ENCODE measurements around the gene IL11.
A peak's percentile ranks its signal among the peaks of the same experiment; 100 is the strongest.
"Not testable (repeated sequence)": the region's sequence is repeated elsewhere in the genome, so short reads cannot be mapped to it uniquely, and the experiment has no call there.

Gene IL11

DNA sequence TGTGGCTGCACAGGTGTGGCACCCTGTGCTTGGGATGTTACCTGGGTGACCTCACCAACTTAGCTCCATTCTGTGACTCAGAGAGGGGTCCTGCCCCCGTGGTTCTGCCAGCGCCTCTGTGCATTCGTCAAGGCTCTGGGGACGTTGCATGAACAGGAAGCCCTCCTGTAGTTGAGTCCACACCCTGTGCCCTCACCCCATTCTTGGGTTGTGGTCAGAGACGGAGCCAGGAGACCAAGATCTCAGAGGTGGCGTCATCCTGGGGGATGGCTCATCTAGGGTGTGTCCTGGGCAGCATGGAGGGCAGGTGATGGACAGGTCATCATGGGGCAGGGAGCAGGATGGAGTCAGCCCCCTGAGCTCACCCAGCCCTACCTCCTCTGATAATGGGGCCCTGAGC is 18.2 kb downstream of the IL11 start:
- peak; percentile 67 for DNase-seq (ENCODE audit: low spot score)

DNA sequence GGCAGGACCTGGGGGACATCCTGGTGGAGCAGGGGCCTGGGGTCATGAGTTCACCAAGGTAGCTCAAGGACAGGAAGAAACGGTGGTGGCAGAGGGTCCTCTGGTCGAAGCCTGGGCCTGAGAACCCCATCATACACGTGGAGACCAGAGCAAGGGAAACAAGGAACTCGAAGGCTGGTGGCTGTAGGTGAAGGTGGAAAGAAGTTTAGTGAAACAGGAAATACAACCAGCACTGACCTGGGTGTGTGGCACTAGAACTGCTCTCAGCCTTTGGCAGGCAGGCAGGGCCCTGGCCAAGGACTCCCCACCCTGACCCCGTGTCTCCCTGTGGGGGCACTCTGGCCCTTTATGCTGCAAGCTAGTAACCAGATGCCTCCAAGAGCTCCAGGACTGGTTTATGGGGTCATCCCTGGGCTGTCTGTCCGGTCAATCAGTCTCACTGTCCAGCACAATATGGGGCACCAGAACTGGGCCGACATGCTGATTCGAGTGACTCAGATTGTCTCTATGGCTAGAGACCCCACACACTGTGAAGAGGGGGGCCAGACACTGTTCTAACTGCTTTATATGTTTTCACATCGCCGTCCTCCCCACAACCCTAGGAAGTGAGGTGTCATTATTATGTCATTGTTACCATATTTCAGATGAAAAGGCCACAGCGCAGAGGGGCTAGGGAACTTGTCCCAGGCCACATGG is 19.5 kb downstream of the IL11 start:
- no peak for DNase-seq (ENCODE audit: low spot score)

DNA sequence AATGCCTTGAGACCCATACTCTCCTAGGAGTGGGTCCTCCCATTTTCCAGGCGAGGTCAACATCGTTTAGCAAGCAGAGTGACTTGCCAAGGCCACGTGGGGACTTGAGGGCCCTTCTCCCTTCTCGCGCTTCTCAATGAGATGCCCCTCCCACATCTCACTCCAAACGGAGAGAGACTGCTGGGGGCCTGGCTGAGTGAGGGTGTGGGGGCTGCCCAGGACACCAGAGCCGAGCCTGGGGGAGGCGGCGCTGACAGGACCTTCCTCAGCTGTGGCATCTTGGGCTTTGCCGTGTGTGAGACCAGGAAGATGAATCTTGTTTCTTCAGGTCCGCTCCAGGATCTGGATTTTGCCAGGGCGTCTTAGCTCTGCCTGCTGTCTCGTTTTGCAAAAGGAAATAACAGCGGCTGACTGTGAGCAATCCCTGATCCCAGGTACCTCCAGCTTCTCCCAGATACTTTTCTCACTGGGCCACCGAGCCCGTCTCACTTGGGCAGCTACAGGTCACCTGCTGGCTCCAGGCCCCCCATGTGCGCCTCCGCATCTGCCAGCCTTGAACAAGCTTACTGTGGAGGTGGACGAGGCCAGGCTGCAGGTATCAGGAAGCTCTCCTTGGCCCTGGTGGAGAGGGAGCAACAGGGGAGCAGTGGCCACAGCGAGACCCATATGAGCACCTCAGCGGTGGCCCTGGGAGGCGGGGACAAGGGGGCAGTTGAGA is 21.8 kb downstream of the IL11 start:
- DNase-seq (ENCODE audit: low spot score), result no peak

DNA sequence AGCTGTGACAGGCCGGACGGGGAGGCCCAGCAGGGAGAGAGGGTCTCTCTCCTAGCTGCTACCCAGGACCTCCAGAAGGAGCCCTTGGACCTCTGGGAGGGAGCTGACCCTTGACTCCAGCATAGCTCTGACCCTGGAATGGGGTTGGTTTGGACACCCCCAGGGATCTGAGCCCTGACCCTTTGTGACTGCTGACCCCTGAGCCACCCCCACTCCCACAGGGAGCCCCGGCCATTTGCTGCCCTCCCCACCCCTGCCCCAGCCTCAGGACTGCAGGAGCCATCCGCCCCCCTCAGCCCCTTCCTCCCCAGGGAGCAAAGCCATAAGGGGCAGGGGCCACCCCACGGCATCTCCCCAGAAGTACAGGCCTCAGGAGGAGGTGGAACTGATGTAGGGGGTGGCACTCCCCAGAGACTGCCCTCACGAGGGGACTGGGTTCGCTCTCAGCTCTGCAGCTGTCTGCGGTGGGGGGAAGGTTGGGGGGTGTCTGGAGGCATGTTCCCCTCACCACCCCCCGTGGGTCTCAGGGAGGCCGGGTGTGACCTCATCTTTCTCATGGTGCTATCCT is 22.7 kb downstream of the IL11 start:
- DNase-seq (ENCODE audit: low spot score), result no peak

DNA sequence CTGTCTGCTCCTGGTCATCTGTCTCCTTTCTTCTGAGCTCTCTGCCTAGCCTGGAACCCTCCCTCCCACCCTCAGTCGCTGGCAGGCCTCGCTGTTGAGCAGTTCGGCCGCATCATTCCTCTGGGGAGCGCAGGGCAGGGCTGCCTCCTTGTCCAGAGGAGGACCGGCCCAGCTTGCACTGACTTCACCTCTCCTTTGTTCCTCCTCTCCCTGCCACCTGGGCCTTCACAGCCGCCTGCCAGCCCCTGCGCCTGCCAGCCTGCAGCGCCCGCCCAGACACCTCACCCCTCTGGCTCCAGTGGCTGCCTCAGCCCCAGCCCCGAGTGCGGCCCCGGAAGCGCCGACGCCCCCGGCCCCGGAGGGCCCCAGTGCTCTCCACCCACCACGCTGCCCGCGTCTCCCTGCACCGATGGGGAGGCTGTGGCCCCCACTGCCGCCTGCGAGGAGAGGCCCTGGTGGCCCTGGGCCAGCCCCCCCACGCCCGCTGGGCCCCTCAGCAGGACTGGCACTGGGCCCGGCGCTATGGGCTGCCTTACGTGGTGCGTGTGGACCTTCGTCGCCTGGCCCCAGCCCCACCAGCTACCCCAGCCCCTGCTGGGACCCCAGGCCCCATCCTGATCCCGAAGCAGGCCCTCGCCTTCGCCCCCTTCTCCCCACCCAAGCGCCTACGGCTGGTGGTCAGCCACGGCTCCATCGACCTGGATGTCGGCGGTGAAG is 23.4 kb downstream of the IL11 start:
- no peak for DNase-seq (ENCODE audit: low spot score)

DNA sequence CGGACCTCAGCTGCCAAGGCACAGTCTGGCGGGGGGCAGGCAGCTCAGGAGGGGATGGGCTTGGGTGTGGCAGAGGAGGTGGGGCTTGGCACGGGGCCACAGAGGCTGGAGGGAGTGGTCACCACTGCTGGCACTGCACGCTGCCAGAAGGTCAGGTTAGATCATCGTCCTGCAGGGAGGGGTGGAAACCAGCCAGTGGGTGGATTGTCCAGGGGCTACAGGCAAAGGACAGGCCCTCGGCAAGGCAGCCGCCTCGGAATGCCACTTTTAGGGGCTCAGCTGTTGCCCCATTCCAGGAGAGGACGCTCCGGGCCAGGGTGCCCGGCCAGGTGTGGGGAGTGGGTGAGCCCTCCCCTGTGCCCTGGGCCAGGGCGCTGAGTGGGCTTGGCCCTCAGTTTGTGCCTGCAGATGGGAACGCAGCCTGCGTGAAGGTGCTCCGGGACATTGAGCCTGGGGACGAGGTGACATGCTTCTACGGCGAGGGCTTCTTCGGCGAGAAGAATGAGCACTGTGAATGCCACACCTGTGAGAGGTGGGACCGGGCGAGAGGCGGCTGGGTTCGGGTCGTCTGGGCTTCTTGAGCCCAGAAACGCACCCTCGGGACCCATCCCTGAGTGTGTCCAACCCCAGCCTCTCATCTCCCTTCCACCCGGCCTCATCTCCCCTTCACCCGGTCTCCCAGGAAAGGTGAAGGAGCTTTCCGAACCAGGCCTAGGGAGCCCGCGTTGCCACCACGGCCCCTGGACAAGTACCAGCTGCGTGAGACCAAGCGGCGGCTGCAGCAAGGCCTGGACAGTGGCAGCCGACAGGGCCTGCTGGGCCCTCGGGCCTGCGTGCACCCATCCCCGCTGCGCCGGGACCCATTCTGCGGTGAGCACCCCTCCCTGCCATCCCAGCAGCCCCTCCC is 24.2 kb downstream of the IL11 start:
- DNase-seq (ENCODE audit: low spot score), result peak; percentile 30

DNA sequence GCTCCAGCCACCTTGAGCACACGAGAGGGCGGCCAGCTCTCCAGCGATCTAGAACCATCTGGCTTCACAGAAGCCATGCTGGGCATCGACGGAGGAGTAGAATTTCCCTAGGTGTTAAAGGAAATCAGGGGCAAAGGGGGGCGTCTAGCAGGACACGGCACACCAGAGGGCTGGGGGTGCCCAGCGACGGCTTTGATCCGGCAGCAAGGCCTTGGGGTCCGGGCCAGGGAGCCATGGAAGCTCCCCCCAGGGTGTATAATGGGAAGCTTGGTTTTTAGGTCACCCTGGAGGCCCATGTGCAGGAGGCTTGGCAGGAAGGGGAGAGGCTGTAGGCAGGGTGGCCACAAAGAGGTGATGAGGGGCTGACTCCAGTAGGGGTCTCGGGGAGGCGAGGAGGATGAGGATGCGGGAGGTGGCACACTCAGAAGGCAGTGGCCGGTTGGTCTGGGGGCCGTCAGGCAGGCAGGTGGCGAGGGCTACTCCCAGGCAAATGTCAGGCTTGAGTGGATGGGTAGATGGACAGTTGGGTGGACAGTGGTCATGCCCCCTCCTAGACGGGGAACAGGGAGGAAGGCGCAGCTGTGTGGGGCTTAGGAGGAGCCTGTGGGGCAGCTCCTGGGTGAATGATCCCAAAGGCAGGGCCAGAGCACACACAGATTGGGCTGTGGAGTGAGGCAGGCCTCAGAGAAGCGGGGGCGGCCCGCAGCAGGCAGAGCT is 25.0 kb downstream of the IL11 start:
- DNase-seq (ENCODE audit: low spot score), result no peak

DNA sequence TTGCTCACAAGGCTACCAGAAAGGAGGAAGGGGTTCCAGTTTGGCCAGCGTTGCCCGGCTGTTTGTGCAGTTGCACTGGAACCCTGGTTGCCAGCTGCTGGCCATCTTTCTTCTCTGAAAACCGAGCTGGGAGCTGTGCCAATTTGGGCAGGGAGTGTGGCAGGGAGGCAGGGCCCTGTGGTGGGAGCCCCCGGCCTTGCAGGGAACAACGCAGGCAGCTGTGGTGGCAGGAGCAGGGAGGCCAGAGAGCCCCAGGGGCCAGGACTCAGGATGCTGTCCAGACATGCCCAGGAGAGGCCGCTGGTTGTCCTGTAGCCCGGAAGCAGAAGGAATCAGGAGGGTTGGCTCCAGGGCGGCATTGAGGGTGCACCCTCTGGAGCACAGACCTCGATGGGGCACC is 25.8 kb downstream of the IL11 start:
- DNase-seq (ENCODE audit: low spot score), result no peak

DNA sequence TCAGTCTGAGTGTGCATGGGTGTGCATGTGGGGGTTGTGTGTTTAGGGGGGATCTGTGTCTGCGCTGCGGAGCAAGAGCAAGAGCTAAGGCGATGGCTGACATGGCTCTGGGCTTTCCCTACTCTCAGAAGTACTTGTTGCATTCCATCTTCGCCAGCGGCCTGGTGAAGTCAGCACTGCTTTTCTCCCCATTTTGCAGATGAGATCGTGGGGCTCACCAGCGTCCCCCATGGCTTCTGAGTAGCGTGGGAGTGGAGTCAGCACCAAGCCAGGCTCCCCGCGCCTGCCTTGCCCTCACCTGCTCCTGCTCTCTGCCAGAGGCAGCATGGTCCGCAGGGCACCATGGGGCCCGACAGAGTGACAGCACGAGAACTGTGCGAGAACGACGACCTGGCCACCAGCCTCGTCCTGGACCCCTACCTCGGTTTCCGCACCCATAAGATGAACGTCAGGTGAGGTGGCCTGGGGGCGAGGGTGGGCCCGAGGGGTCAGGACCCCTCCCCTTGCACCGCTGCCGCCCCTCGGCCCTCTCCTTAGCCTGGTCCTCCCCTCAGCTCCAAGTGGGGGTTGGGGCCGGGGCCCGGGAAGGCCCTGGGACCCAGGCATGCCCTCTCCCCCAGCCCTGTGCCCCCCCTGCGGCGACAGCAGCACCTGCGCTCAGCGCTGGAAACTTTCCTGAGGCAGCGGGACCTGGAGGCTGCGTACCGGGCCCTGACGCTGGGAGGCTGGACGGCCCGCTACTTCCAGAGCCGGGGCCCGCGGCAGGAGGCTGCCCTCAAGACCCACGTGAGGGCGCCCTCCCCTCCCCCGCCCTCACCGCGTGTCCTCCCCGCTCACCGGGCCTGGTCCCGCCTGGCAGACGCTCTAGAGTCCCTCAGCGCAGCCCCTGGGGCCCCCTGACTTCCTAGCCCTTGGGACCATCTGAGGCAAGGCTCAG is 28.4 kb downstream of the IL11 start:
- no peak for DNase-seq (ENCODE audit: low spot score)

DNA sequence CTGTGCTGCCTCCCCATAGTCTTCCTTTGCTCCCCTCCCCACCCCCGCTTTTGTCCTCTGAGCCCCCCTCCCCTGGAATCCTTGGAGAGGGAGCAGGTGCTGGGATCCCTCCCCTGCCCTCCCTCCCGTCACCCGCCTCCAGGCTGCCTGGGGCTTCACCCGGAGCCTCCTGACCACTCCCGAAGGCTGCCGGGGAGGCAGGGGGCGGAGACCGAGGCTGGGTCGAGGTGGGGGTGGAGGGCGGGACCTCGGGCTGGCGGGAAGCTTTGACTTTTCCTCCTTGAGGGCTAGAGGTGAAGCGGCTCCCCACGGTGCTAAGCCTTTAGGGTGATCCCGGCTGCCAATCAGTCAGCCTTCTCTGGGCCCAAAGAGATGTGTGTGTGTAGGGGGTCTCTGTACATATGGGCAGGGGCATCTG is 29.1 kb downstream of the IL11 start:
- no peak for DNase-seq (ENCODE audit: low spot score)

DNA sequence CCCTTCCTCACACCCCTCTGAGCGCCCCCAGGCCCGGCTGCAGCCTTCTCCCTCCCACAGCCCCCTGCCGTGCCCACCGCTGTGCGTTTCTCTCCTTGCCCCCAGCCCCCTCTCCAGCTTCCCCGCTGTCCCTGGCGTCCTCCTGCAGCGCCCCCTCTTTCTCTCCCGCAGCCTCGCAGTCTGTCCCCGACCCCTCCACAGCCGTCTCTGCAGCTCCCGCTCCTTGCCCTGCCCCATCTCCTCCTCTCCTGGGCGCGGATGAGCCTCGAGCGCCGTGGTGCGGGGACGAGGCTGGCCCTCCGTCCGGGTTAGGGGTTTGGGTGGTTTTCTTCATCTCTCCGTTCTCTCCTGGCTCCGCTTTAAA is 29.5 kb downstream of the IL11 start:
- DNase-seq (ENCODE audit: low spot score), result no peak

DNA sequence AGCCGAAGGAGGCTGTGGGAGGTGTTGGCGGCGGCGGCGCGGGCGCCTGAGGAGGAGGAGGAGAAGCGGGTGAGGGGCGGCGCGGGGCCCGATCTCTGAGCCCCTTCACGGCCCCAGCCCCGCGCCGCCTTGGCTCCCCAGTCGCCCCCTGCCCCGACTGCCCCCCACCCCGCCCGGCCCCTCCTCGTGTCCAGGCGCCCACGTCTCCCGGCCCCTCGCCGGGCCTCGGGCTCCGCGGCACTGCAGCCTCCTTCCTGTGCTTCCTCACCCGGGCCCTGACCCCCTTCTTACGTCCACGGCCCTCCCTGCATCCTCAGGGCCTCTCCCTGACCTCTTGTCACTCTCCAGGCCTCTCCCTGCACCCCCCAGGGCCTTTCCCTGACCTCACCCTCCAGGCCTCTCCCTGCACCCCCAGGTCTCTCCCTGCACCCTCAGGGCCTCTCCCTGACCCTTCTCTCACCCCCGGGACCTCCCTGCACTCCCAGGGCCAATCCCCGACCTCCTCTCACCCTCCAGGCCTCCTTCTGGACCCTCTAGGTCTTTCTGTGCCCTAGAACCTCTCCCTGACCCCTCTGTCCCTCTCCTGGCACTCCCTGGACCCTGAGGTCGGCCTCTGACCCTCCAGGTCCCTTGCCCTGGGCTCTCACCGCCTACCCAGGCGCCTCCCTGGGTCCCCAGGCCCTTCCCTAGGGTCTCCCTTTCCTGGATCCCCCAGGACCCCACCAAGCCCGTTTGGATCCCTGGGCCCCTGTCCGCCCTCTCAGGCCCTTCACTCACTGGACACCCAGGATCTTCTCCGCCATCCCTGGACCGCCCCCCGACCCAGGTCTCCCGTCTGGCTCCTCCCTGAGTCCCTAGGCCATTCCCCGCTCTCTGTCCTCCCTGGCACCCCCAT is 30.1 kb downstream of the IL11 start:
- DNase-seq (ENCODE audit: low spot score), result no peak

DNA sequence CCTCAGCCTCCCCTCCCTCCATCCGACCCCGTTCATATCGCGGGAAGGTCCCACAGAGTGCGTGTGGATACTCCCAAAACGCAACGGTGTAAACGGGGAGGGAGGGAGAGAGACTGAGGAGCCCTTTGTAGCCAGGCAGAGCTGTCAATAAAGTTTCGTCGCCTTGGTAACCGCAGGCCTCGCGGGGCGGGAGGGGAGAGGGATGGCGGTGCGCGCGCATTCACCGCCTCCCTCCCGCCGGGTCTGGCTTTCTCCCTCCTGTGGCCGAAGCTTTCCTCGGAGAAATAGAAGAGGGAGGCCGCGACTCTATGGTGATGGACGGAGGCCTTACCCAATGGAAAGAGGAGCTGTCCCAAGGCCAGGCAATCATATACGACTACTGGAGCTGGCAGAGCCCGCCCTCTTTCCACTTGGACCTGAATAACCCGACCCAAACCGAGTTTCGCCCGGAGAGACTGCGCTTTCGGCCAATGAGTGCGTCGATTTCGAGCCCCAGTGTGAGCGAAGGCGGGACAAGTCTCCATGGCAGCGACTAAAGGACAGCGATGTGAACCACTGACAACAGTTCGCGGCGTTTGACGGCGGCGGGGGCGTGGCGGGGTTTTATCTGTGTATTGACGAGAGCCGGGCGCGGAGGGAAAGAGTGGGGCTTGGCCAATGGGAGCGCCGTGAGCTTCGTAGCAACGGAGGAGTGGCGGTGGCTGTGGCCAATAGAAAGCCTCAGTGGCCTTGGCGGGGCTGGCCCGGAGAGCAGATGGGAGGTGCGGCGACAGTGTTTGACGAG is 31.0 kb downstream of the IL11 start, which contains the start of gene KMT5C:
TSS of gene KMT5C (plus strand) at position 772 of the 784 bp plus-strand sequence. CDS start 2,061 bp downstream, outside the sequence.
- peak; percentile 100 for DNase-seq (ENCODE audit: low spot score)

DNA sequence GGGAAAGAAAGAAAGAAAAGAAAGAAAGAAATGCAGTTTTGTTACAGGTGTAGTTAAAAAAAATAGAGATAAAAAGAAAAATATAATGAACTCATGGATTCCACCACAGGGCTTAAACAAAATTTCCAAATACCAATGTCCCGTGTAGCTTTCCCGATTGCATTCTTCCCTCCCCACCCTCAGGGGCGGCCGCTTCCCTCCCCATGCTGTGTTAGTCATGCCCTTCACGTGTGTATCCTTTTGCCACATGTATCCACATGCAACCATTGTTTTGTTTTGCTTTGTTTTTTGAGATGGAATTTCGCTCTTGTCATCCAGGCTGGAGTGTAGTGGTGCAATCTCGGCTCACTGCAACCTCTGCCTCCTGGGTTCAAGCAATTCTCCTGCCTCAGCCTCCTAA is 34.2 kb downstream of the IL11 start:
- no peak for DNase-seq (ENCODE audit: low spot score)

DNA sequence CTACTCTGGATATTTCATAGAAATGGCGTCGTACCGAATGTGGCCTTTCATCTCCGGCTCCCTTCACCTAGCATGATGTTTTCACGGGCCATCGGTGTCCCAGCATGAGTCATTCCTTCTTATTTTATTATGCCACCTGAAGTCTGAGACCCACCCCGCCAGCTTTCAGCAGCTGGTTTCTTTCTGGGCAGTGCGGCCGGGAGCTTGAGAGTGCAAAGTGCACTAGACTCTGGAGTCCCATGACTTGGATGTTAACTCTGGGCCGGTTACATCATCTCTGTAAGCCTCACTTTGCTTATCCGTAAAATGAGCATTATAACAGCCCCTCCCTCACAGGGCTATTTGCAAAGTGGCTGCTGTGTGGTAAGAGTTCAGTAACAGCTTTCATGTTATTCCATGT is 36.4 kb downstream of the IL11 start:
- DNase-seq (ENCODE audit: low spot score), result peak; percentile 84

DNA sequence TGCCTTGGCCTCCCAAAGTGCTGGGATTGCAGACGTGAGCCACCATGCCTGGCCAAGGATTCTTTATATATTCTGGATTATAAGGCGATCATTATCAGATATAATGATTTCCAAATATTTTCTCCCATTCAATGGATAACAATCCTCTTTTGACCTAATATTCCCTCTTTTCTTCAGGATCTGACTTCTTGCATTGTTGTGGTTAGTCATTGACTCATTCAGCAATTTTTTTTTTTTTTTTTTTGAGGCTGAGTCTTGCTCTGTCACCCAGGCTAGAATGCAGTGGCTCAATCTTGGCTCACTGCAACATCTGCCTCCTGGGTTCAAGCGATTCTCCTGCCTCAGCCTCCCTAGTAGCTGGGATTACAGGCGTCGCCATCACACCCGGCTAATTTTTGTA is 40.5 kb downstream of the IL11 start:
- DNase-seq (ENCODE audit: low spot score), result not testable (repeated sequence)

DNA sequence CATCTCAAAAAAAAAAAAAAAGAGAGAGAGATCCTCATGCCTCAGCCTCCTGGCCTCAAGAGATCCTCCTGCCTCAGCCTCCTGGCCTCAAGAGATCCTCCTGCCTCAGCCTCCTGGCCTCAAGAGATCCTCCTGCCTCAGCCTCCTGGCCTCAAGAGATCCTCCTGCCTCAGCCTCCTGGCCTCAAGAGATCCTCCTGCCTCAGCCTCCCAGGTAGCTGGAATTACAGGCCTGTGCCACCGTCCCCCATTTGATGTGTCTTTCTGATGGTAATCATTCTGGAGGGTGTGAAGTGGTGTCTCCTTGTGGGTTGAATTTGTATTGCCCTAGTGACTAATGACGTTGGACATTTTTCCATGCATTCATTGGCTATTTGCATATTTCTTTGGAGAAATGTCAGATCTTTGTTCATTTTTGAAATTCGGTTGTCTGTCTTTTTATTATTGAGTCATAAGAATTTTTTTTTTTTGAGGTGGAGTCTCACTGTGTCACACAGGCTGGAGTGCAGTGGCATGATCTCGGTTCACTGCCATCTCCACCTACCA is 41.4 kb downstream of the IL11 start:
- not testable (repeated sequence) for DNase-seq (ENCODE audit: low spot score)

DNA sequence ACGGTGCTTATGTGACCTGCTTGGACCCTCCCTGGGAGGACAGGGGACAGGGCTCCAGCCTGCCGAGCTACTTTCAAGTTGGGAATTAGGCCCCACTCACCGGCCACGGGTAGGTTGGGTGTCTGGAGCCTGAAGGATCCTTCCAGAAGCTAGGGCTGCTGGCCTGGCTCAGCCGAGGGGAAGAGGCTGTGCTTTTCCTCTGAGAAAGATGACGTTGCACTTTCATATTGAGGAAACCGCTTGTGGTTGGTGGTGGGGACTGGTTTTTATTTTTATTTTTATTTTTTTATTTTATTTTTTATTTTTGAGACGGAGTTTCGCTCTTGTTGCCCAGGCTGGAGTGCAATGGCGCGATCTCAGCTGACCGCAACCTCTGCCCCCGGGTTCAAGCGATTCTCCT is 45.1 kb downstream of the IL11 start, which contains the start of gene TMEM150B:
TSS of gene TMEM150B (minus strand) at position 170 of the 400 bp plus-strand sequence. CDS start 4,305 bp downstream, outside the sequence.
- DNase-seq (ENCODE audit: low spot score), result no peak
